OCI-LY3 (cell line): ENCODE results near the gene TCF23.

Experiments used
- EZH2phosphoT487 ChIP-seq: fragments of 200-600 bp; shearing (Covaris generic); IDR thresholded peaks from 2 replicates; pipeline ENCODE4 v1.6.1; 2018; ENCODE audit warnings: antibody characterized with exemption, mixed run types, low read depth
- TF ChIP-seq, protein P1 (sequence below): fragments of 200-600, 300-600 bp; sonication (generic); IDR thresholded peaks from 2 replicates; pipeline ENCODE4 v1.5.1; 2014; ENCODE audit warnings: antibody characterized with exemption, low read length, low read depth

GRCh38 chr2:27203741-27204140 lies 54.9 kb downstream of the TCF23 start:
- TF ChIP-seq, protein P1, sequence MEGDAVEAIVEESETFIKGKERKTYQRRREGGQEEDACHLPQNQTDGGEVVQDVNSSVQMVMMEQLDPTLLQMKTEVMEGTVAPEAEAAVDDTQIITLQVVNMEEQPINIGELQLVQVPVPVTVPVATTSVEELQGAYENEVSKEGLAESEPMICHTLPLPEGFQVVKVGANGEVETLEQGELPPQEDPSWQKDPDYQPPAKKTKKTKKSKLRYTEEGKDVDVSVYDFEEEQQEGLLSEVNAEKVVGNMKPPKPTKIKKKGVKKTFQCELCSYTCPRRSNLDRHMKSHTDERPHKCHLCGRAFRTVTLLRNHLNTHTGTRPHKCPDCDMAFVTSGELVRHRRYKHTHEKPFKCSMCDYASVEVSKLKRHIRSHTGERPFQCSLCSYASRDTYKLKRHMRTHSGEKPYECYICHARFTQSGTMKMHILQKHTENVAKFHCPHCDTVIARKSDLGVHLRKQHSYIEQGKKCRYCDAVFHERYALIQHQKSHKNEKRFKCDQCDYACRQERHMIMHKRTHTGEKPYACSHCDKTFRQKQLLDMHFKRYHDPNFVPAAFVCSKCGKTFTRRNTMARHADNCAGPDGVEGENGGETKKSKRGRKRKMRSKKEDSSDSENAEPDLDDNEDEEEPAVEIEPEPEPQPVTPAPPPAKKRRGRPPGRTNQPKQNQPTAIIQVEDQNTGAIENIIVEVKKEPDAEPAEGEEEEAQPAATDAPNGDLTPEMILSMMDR, result no peak
- no peak for TF ChIP-seq EZH2phosphoT487
